ENCODE data around the gene MAL.

GRCh38 chr2:95002498-95002897 is 23.0 kb upstream of the MAL start:
- TF ChIP-seq CTCF (IDR thresholded peaks at IDR 0.05) (no peak), POLR2A (IDR thresholded peaks at IDR 0.05) (no peak)

Data from heart left ventricle (tissue), 13 donors.